ENCODE measurements around the gene ZDHHC16. TPM values are rescaled to one million over a fixed set of nuclear protein-coding genes. Genes with fewer than 3 reads are reported as not detected.
"Not testable (repeated sequence)": the region's sequence is repeated elsewhere in the genome, so short reads cannot be mapped to it uniquely, and the experiment has no call there.

The ZDHHC16 gene
- total and polyA plus RNA-seq, 10 of the 15 experiments (the other 5 are each of a cell fraction or from before 2014, with no cell fraction given): 16.8 to 63.1 (median 29.8) TPM

GRCh38 chr10:97468781-97469180, 22.8 kb downstream of the ZDHHC16 start:
- H4K20me1 ChIP-seq (ENCODE audit: control insufficient read depth, insufficient read depth); H3K4me1 ChIP-seq (ENCODE audit: control insufficient read depth, insufficient read depth, low read length); H3K27ac ChIP-seq (ENCODE audit: control insufficient read depth, insufficient read depth); H3K79me2 ChIP-seq (ENCODE audit: control insufficient read depth, insufficient read depth, low read length); H3K9ac ChIP-seq (ENCODE audit: control insufficient read depth, insufficient read depth, low read length); H3K27me3 ChIP-seq (replicated peaks in 1 of 2; ENCODE audit: control insufficient read depth in 2 of 2, insufficient read depth in 2 of 2, low read length in 1 of 2); H3K4me3 ChIP-seq; SMC1A ChIA-PET (ENCODE audit: uncharacterized antibody, unreplicated experiment); POLR2A ChIA-PET; BruUV-seq (replicated peaks); RAD21 ChIA-PET (ENCODE audit: unreplicated experiment); DNase-seq (ENCODE audit: low read depth, low spot score); H3K9me3 ChIP-seq (replicated peaks; ENCODE audit: control insufficient read depth, insufficient read depth, low read length); H2AFZ ChIP-seq (ENCODE audit: control insufficient read depth, low read depth, low read length); in situ Hi-C loops (cut with MboI); FAIRE-seq; intact Hi-C loops (cut with micrococcal nuclease; ENCODE audit: unreplicated experiment); ATAC-seq; H3K4me2 ChIP-seq (ENCODE audit: control insufficient read depth, insufficient read depth): not testable (repeated sequence)
- CTCF ChIA-PET: interaction anchor here (5.7 kb wide), 1 partner anchor 84 kb away, joined by 34 read pairs; no protein-coding TSS in a partner anchor
- over 99% methylated on average over 12 of the region's 12 CpGs for WGBS (ENCODE audit: insufficient coverage, insufficient replicate concordance, low lambda C conversion rate, missing lambda C conversion rate)
- peaks cover 20 to 32% of the 10 kb centered on the region in 2 experiments for H3K36me3 ChIP-seq (ENCODE audit: control insufficient read depth in 2 of 2, insufficient read depth in 2 of 2, low read length in 1 of 2)

DNA sequence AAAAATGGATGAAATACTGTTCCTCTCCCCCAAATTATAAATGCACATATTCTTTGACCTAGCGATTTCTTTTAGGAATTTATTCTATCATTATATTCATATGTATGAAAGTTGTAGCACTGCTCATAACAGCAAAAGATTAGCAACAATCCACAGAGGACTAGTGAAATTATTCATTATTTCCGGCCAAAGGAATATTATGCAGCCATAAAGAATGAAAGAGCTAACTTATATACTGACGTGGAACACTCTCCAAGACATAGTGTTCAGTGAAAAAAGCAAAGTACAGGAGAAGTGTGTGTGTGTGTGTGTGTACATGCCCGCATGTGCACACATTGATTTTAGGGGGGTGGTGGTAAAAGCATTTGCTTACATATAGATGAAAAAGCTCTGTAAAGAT, 28.9 kb downstream of the ZDHHC16 start:
- Histone ChIP-seq H3K27ac (ENCODE audit: control insufficient read depth, insufficient read depth) (no peak overlapping the region), H2AFZ (ENCODE audit: control insufficient read depth, low read depth, low read length) (no peak overlapping the region), H3K9me3 (replicated peaks; ENCODE audit: control insufficient read depth, insufficient read depth, low read length) (no peaks in the 10 kb centered on the region), H4K20me1 (ENCODE audit: control insufficient read depth, insufficient read depth) (no peaks in the 10 kb centered on the region), H3K27me3 (replicated peaks in 1 of 2; ENCODE audit: control insufficient read depth in 2 of 2, insufficient read depth in 2 of 2, low read length in 1 of 2) (no peaks in the 10 kb centered on the region), H3K79me2 (ENCODE audit: control insufficient read depth, insufficient read depth, low read length) (no peaks in the 10 kb centered on the region), H3K4me1 (ENCODE audit: control insufficient read depth, insufficient read depth, low read length) (no peaks in the 10 kb centered on the region), H3K9ac (ENCODE audit: control insufficient read depth, insufficient read depth, low read length) (no peak overlapping the region), H3K4me3 (no peak overlapping the region), H3K36me3 (ENCODE audit: control insufficient read depth in 2 of 2, insufficient read depth in 2 of 2, low read length in 1 of 2) (peaks cover 15 to 29% of the 10 kb centered on the region in 2 experiments), H3K4me2 (ENCODE audit: control insufficient read depth, insufficient read depth) (no peak overlapping the region)
- FAIRE-seq (no peak), ATAC-seq (no peak), DNase-seq (ENCODE audit: low read depth, low spot score) (no peak)
- intact Hi-C loops (cut with micrococcal nuclease; ENCODE audit: unreplicated experiment) (no loop called here), in situ Hi-C loops (cut with MboI) (no loop called here)
- ChIA-PET RAD21 (ENCODE audit: unreplicated experiment) (no interaction called here), CTCF (interaction anchor here (1.2 to 3.5 kb wide), 2 partner anchors 10 to 13 kb away, joined by 3 to 12 read pairs; no protein-coding TSS in a partner anchor), SMC1A (ENCODE audit: uncharacterized antibody, unreplicated experiment) (interaction anchor here (1.6 kb wide), 1 partner anchor 20 kb away, joined by 4 read pairs; no protein-coding TSS in a partner anchor), POLR2A (interaction anchor here (1.2 kb wide), 1 partner anchor 10 kb away, joined by 3 read pairs; no protein-coding TSS in a partner anchor)
- no TSS peak for BruUV-seq (replicated peaks)
- 97% methylated on average over 4 of the region's 4 CpGs for WGBS (ENCODE audit: insufficient coverage, insufficient replicate concordance, low lambda C conversion rate, missing lambda C conversion rate)
- TF ChIP-seq USF2 (IDR thresholded peaks at IDR 0.05; ENCODE audit: borderline replicate concordance, low read depth, low read length) (no peak), ZSCAN29 (IDR thresholded peaks at IDR 0.05) (no peak), ATF3 (IDR thresholded peaks at IDR 0.05; ENCODE audit: borderline replicate concordance, extremely low read depth, low read depth, low read length) (no peak), ZBTB4 (CRISPR knock-in tag; IDR thresholded peaks at IDR 0.05) (no peak), ZNF687 (IDR thresholded peaks at IDR 0.05) (no peak), NR2C1 (IDR thresholded peaks at IDR 0.05) (no peak), NRF1 (conservative IDR thresholded peaks at IDR 0.05; ENCODE audit: low read depth, low read length) (no peak), IKZF1 (conservative IDR thresholded peaks at IDR 0.05) (no peak)

Data from GM12878 (cell line).